Hematopoietic multipotent progenitor cell treated with erythropoietin and hydrocortisone succinate and interleukin-3 and kit ligand, for 17 days (in vitro differentiated cells): ENCODE results near the gene CLEC2D.
A peak's percentile ranks its signal among the peaks of the same experiment; 100 is the strongest.
"Not testable (repeated sequence)": the region's sequence is repeated elsewhere in the genome, so short reads cannot be mapped to it uniquely, and the experiment has no call there.

ENCODE experiments used
- DNase-seq: peaks from one replicate; pipeline ENCODE4 v3.0.0-alpha.2; 2015; ENCODE audit warnings: low spot score

CLEC2D gene

DNA sequence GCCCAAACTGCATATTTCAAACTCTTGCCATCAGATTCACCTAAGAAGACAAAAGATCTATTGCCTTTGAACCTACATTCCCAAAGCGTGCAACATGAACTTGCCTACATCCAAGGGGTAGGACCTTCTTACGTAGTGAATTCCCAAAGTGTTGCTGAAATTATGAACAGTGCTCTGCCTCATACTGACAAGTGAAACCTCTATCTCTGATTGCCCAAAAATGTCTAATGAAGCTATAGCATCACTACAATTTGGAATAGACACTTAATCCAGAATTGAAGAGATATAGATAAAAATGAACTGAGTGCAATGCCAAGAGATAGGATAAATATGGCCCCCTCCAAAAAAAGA is 31.1 kb downstream of the CLEC2D start:
- DNase-seq: no peak

DNA sequence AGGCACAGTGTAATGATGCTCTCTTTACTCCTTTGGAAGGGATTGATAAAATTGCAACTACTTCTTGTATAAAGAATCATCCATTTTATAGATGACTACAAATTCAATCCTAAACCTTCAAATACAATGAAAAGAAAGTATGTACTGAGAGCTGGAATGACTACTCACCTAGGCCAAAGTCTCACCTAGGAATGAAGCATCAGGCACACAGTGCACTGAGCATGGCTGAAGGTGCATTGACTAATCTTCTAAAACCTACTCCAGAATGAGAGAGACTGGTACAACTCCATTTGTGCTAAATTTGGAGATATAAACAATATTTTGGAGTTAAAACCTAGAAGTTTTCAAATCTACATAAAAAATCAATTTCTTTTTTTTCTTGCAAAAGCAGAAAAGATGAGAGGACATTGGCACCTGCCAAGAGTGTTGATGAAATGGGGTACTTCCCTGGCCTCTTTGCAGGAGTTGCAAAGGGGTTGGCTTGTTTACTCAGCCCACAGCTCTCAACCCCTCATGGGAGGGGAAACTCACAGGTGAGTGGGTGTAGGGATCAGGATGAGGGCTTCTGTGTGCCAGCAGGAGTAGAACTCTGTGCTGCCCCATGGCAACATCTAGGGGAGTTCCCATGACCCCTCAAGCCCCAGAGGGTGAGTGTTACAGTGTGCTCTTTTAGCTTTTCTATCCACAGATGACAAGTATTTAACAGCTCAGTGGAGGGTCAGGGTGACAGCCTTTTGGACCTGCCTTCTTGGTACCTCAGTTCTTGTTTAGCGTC is 32.1 kb downstream of the CLEC2D start:
- no peak for DNase-seq

DNA sequence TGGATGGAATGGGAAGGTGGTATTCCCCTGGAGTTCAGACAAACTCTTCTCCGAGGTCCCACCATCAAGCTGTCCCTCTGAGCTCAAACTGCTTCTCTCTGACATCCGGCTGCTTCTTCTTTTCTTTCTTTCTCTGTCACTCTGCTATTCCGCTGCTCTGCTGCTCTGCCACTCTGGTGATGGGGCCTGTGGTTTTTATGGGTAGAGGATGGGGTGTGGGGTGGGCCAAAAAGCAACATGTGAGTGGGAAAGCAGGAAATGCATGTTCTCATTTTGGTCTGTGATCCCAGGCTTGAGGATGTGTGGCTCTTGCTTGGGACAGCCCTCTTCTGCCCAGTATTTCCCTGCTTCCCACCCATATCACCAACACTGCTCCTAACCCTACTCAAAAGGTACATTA is 32.7 kb downstream of the CLEC2D start:
- DNase-seq: no peak

DNA sequence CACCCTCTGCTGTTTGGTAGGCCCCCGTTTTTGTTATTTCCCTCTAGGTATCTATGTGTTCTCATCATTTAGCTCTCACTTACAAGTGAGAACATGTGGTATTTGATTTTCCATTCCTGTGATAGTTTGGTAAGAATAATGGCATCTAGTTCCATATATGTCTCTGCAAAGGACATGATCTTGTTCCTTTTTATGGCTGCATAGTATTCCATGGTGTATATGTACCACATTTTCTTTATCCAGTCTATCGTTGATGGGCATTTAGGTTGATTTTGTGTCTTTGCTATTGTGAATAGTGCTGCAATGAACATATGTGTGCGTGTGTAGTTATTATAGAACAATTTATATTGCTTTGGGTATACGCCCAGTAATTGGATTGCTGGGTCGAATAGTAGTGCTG is 35.0 kb downstream of the CLEC2D start:
- not testable (repeated sequence) for DNase-seq

DNA sequence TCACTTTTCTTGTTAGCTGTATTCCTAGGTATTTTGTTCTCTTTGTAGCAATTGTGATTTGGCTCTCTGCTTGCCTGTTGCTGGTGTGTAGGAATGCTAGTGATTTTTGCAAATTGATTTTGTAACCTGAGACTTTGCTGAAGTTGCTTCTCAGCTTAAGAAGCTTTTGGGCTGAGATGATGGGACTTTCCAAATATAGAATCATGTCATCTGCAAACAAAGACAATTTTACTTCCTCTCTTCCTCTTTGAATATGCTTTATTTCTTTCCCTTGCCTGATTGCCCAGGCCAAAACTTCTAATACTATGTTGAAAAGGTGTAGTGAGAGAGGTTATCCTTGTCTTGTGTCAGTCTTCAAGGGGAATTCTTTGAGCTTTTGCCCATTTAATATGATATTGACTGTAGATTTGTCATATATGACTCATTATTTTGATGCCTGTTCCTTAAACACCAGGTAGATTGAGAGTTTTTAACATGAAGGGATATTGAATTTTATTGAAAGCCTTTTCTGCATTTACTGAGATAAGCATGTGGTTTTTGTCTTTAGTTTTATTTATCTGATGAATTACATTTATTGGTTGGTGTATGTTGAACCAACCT is 36.7 kb downstream of the CLEC2D start:
- DNase-seq: no peak

DNA sequence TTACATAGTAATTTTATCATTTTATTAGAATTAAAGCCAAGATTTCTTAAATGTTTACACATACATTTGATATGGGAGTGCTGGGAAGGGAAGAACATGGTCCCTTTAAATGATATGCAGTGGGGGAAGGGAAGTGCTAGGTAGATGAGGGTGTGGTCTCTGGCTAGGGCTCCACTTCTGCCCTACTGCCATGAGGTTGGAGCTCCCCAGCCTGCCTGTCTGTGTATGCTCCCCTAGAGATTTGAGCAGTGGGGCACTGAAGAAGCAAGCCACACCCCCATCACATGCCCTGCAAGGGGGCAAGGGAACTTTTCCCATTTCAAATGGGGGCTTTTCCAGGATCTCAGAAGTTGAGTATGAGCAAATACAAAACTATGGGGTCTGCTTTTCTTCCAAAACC is 37.8 kb downstream of the CLEC2D start:
- DNase-seq: no peak

DNA sequence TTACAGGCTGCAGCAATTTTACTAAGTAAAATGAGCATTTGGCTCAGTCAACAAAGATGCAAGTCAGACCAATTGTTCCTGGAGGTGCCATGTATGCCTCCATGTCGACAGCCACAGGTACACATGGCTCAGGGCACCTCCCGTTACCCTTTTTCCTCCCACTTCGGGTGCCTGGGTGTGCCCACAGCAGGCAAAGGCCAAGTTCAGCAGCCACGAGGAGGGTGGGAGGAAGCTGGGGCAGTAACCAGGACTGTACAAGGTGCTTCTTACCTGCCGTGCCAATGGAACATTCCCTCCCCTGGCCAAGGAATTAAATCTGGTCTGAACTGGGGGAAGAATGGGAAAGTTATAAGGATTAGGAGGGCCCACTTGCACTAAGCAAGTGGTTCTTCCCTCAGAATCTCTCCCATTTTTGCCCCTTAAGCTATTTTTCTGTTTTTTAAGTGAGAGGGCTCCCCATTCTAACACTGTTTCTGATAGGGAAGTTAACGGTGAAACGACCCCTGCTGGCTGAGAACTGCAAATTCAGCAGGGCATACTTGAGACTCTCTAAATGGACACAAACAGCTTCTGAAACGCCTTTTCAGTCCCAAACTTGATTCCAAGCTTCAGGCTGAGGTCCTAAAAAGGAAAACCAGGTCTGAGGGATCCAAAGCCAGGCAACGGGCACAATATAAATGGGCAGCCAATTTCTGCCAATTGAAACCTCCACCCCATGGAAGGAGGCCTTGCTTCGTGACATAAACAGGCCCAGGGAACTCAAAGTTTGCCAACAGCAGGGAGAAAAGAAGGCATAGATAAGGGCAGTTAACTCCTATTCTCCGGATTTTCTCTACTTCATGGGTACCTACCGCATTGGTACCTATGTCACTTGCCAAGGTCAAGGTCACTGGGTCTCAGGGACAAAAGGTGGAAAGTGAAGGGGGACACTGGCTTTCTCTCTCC is 38.6 kb downstream of the CLEC2D start:
- peak; percentile 59 for DNase-seq

DNA sequence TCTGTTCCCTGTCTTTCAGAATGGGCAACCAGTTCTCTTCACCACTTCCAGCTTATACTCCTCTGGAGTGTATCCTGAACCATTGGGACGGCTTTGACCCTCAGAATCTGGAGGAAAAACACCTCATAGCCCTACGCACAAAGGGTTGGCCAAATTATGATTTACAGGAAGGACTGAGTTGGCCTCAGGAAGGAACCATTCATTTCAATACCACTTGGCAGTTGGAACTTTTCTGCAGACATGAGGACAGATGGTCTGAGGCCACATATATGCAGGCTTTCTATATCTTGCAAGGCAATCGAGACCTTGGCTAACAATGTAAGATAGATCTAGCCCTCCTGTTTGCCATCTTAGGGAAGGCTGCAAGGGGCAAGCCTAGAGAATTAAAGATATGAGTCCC is 39.3 kb downstream of the CLEC2D start:
- no peak for DNase-seq

DNA sequence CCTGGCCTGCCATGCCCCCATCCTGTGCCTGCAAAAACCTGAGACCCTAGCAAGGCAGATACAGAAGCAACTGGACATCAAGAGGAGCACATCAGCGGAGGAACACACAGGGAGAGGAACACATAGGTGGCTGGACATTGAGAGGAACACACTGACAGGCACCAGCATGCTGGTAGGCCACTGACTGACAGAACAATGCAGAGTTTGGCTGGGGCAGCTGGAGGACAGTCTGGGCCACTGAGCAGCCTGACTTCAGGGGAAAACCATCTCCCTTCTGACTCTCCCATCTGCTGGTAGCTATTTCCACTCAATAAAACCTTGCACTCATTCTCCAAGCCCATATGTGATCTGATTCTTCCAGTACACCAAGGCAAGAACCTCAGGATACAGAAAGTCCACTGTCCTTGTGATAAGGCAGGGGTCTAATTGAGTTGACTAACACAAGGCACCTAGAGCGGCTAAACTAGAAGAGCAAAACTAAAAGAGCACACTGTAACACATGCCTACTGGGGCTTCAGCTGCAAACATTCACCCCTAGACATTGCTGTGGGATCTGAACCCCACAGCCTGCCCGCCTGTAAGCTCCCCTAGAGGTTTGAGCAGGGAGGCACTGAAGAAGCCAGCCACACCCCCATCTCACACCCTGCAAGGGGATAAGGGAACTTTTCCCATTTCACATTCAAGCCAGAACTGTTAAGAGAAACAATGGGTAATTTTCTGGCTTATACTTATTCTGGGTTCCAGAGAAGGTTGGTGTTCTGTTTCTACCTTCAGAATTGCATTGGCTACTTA is 41.3 kb downstream of the CLEC2D start:
- DNase-seq: no peak

DNA sequence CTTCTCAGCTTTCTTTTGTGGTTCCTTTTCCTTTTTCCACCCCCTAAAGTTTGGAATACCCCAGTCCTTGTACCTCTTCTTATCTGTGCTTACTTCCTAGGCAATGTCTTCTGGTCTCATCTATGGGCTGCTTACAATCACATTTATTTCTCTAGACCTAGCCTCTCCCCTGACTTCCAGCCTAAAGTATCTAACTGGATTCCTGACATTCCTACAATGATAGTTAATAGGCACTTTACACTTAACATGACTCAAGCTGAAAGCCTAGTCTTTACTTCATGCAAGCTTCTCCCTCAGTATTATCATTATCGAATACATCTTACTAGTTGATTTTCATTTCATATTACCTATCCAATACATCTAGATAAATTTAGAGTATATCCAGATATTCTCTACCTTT is 42.2 kb downstream of the CLEC2D start:
- no peak for DNase-seq

DNA sequence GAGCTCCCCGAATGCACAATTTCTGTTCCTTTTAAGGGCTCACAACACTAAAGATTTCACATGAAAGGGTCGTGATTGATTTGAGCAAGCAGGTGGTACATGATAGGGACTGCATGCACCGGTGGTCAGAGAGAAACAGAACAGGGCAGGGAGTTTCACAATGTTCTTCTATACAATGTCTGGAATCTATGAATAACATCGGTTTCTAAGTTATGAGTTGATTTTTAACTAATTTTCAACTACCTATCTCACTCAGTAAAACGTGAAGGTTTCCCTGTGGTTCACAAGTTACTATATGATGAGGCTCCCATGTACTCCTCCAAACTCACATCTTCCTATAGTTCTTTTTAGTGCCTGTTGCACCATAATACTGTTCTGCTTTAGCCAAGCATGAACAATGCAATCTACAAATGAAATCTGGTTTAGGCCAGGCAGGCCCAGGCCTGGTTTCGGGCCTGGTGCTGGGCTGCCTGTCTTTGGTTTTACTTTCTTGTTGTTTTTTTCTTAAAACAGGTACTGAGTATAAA is 43.6 kb downstream of the CLEC2D start:
- DNase-seq: not testable (repeated sequence)

DNA sequence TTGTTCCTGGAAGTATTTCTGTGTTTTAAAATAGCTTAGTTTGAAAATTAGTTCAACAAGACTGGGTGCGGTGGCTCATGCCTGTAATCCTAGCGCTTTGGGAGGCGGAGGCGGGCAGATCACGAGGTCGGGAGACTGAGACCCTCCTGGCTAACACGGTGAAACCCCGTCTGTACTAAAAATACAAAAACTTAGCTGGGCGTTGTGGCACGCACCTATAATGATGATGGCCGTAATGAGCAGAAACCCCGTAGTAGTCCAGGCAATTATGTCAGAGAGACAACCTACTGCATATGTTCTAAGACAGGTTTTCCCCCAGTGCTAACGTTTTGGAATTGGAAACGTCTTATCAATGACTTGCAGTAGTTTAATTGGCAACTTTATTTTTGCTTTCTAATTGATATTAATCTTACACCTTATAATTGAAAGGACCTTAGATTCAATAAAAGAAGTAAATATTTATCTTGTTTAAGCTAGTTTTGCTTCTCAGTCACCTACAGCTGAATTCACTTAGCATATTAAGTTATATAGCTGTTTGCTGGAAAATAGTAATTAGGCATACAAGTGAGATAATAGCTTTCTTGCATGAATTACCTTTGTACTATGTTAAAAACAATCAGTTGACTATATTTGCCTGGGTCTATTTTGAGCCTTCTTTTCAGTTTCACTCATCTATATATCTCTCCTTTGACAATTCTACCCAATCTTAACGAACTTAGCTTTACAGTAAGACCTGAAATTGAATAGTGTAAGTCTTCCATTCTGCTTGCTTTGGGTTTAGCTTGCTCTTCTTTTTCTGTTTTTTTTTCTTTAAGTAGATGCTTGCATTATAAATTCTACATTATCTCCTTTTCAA is 47.8 kb downstream of the CLEC2D start:
- DNase-seq: no peak

DNA sequence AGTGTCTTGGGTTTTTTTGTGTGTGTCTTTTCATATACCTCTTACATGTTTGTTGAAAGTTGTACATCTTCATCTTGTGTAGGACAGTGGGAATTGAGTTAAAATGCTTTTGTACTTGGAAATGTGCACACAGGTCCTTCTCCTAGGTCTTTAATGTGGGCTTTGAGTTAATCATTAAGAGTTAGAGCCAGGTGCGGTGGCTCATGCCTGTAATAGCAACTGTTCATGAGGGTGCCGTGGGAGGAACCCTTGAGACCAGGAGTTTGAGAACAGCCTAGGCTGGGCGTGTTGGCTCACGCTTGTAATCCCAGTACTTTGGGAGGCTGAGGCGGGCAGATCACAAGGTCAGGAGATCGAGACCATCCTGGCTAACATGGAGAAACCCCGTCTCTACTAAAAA is 49.5 kb downstream of the CLEC2D start:
- no peak for DNase-seq

DNA sequence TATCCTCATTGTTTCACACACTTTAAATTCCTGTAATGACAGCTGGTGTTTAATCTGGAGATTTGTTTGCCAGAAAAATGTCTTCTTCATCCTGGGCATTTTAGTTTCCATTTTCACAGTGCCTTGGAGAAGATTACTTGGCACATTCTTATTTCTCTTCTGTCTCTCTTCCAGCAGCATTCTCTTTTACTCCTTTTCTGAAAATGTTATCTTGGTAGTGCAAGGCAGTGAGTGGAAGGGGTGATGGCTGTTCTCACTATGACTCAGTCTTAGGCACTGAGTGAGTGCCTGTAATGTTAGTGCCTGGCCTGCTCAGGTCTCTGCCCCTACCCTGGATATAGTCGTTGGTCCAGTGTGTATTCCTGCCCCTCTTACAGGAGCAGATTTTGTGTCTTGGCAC is 50.3 kb downstream of the CLEC2D start:
- DNase-seq: no peak

DNA sequence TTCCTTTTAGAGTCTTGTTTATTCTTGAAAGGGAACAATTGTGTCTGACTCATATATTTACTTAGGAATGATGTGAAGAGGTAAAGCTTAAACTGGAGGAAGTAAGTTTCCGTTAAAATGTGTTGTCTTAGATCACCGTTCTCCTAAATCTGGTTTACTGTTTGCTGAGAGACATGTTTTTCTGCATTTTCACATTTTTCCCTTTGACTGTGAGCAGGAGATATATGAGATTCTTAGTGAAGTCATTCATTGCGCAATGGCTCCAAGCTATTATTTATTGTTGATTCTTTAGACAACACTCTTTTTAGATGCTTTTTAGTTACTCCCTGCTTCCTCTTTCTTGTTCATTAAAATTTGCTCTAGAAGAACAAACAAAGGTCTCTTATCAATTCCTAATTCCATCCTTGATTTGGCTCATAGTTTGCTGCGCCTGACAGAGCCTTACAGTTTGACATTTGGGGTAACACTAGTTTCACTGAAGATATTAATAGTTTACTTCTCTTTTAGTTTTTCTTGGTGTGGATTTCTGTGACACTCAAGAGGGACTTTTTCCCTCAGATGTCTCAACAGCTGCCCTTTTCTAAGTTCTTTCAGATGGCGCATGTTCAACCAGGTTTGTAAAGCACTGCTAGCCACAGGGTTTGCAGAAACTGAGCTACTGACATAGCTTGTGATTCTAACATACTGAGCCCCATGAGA is 52.0 kb downstream of the CLEC2D start:
- DNase-seq: no peak

DNA sequence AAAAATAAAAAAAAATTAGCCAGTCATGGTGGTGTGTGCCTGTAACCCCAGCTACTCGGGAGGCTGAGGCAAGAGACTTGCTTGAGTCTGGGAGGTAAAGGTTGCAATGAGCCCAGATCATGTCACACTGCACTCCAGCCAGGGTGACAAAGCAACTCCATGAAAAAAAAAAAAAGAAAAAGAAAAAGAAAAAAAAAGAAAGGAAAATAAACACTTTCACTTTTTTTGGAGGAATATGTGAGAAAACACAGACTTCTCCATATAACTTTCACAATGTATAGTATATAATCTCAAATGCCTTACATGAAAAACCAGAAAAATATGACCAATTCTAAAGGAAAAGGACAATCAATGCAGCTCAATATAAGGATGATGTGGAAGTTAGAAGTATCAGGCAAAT is 54.5 kb downstream of the CLEC2D start:
- DNase-seq: no peak

DNA sequence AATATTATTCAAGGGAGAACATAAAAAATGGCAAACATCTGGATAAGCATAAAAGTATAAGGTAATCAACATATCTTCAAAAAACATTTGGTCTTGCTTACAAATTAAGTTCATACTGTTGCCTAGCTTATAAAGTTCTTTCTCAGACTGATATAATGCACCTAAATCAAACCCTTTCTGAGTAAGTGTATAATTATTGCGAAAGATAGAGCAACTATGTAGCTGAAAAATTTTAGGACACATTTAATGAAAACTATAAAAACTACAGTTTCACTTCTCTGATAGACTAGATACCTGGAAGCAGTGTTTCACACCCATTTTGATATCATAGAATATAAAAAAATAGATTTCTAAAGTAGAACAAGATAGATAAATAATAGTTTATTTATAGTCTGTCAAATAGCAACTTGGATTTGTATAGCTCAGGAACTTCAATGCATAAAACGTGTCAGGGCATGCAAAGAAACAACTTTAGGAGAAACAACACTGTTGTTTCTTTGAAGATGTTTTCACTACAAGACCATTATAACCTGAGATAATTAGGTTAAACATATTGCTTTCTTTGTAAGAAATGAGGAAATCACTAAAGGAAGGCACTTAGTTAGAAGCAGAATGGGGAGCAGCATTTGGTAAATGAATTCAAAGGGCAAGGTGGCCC is 55.8 kb downstream of the CLEC2D start:
- no peak for DNase-seq

DNA sequence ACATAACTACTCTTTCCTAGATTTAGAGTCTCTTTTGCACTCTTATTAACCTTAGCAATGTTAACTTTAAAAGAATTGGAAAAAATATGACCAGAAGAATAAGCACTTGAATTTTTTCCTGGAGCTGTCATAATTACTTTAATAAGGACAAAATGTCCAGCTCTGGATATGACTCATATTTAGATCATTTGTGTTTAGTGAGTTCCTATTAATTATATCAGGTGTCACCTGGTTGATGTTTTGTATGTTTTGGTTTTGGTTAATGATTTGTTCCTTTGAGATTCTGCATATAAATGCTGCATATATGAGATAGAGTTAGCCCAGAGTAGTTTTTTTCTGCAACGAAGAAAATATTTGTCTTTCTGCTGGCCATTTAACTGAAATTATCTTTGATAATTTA is 58.3 kb downstream of the CLEC2D start:
- DNase-seq: no peak

DNA sequence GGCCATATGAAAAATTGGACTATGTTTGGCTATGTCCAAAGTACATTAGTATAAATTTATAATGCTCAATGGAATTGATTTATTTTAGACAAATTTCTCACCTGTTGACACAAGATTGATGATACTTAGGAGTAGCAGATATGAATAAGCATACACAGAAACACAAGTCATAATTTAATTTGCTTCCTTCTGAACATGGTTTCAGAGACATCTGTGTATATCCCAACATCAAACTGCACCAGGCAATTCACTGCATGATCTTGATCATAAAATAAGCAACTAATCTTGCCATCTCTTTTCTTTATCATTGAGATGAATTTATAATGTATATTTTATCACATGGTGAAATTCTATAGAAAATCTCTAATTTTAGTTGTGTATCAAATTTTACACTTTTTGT is 59.6 kb downstream of the CLEC2D start:
- DNase-seq: no peak

DNA sequence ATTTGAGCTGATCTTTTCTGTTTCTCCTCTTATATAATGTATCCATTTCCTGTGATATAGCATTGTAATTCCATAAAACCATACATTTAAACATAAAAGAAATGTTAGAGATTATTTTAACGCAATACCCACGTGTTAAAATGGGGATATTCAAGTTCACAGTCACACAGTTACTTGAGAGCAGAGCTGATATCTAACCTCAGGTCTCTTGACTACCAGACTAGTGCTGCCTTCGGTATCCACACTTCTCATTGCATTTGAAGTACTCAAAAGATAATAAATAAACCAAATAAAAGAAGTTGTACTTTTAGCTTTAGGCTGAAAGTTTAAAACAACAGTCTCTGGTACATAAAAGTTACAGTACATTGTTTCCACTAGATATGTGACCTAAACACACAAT is 60.5 kb downstream of the CLEC2D start:
- no peak for DNase-seq
